Mesodermal cell (in vitro differentiated cells): ENCODE data around the gene PKN2. TPM values are rescaled to one million over a fixed set of nuclear protein-coding genes. Genes with fewer than 3 reads are reported as not detected.

Source experiments
- H3K27ac ChIP-seq: 2 replicates; pipeline ENCODE4 v1.7.0; 2013; ENCODE audit warnings: mild to moderate bottlenecking, low read depth, low read length, moderate library complexity; ENCODE audit not compliant: severe bottlenecking
- H3K36me3 ChIP-seq: 2 replicates; pipeline ENCODE4 v1.7.1; 2013; ENCODE audit warnings: mild to moderate bottlenecking, low read length, moderate library complexity; ENCODE audit not compliant: control insufficient read depth, insufficient read depth
- H3K4me1 ChIP-seq: one replicate; pipeline ENCODE4 v1.7.1; 2013; ENCODE audit warnings: mild to moderate bottlenecking, low read length; ENCODE audit not compliant: insufficient read depth, control insufficient read depth, poor library complexity, severe bottlenecking
- H3K4me3 ChIP-seq: 2 replicates; pipeline ENCODE4 v1.7.0; 2013; ENCODE audit warnings: low read length, control low read depth, mild to moderate bottlenecking; ENCODE audit not compliant: insufficient read depth, poor library complexity, severe bottlenecking; ENCODE audit errors: extremely low read depth
- H3K9me3 ChIP-seq: 2 replicates; pipeline ENCODE4 v1.7.1; 2013; ENCODE audit warnings: mild to moderate bottlenecking, low read length, moderate library complexity; ENCODE audit not compliant: control insufficient read depth
- WGBS, 2 experiments: methylation state at CpG; one replicate each; pipeline ENCODE4 v1.1.5; 2013; ENCODE audit warnings: missing lambda C conversion rate in 2 of 2; ENCODE audit not compliant: insufficient coverage in 2 of 2; 5-methylcytosine and 5-hydroxymethylcytosine counted together
- polyA plus RNA-seq, 2 experiments: library from polyadenylated mRNA; stranded (reverse); fragments of 50-300 nt; gene quantifications; one replicate each; pipeline ENCODE4 v1.2.3, GENCODE V29; 2013

PKN2 gene
- 43.8 TPM for polyA plus RNA-seq (2013, experiment 1 of 2)
- polyA plus RNA-seq (2013, experiment 2 of 2), result 55.8 TPM

- Histone ChIP-seq H3K36me3 (peaks cover 2% of the 10 kb centered on the region), H3K4me3 (peak within 1 kb of the TSS; percentile 99), H3K4me1 (no peaks in the 10 kb centered on the region), H3K9me3 (no peaks in the 10 kb centered on the region), H3K27ac (peak within 1 kb of the TSS; percentile 93)
- WGBS, 2 experiments, result 0 to 1% methylated on average over 49 to 51 of the region's 66 CpGs
Observed at GRCh38 chr1:88683541-88684481, at the start of gene PKN2. TSS of gene PKN2 (plus strand) at chr1:88684273. CDS start at chr1:88684581, 308 bp downstream.

- no peaks in the 10 kb centered on the region for H3K36me3 ChIP-seq
- peaks cover 5% of the 10 kb centered on the region for H3K9me3 ChIP-seq
- no peak overlapping the region for H3K4me3 ChIP-seq
- no peak overlapping the region for H3K27ac ChIP-seq
- H3K4me1 ChIP-seq, result no peaks in the 10 kb centered on the region
- no CpG with 5 or more reads among the region's 1 CpG for WGBS, 2 experiments
Observed at GRCh38 chr1:88634538-88634937, 49.5 kb upstream of the PKN2 start.

GRCh38 chr1:88640060-88640459 is 44.0 kb upstream of the PKN2 start:
- Histone ChIP-seq H3K9me3 (peaks cover 4% of the 10 kb centered on the region), H3K36me3 (no peaks in the 10 kb centered on the region), H3K4me1 (no peaks in the 10 kb centered on the region), H3K27ac (no peak overlapping the region), H3K4me3 (no peak overlapping the region)
- 86% methylated on average over 1 of the region's 1 CpG; no CpG with 5 or more reads in 1 of the 2 experiments for WGBS, 2 experiments

- no peaks in the 10 kb centered on the region for H3K36me3 ChIP-seq
- H3K27ac ChIP-seq, result no peak overlapping the region
- H3K9me3 ChIP-seq, result no peaks in the 10 kb centered on the region
- no peak overlapping the region for H3K4me3 ChIP-seq
- peaks cover 14% of the 10 kb centered on the region for H3K4me1 ChIP-seq
Observed at GRCh38 chr1:88645886-88646285, 38.2 kb upstream of the PKN2 start.

DNA sequence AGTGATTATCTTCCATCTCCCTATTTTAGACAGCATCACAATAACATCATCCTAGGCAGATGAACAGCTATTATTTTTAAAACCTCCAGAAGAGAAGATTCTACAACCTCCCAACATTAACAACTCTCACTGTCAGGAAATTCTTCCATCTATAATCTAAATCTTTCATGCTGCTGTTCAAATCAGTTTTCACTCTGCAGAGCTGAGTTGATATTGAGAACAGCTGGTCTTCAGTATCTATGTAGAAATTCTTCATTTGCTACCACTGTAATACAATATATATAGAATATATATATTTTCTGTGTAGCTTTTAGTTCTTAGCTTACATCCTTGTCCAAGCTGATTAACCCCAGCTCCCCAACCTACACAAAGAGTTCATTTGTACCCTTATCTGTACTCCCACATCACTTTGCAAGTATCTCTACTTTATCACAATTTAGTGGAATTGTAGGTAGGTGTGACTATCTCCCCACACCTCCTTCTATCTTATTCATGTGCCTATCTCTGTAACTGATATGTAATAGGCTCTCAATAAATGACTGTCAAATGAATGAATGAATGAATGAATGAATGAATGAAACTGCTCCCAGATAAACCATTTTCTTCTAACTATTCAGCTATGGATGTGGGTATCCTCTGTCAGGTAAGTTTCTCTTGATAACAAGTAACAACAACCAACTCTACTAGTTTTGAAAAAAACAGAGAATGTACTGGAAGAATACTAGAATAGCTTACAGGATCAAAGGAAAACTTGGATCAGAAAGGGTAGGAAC is 37.4 kb upstream of the PKN2 start:
- no peak overlapping the region for H3K27ac ChIP-seq
- H3K4me1 ChIP-seq, result peaks cover 14% of the 10 kb centered on the region
- H3K4me3 ChIP-seq, result no peak overlapping the region
- no peaks in the 10 kb centered on the region for H3K9me3 ChIP-seq
- H3K36me3 ChIP-seq, result no peaks in the 10 kb centered on the region

DNA sequence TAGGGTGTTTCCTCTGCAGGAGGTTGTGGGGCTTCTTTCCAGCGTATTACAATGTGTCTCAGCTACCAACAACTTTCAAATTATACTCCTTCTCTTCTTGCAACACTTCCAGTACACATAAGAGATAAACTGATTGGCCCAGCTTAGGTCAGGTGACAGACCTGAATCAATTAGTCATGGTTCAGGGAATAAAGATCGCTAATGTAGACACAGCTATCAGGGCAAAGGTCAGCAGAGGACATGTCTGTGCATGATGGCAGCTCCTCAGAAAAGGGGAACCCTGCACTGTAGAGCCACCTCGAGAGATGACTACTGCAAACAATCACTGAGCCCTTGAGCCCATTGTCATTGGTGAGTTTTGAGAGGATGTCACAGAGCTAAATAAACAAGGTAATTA is 36.8 kb upstream of the PKN2 start:
- Histone ChIP-seq H3K9me3 (no peaks in the 10 kb centered on the region), H3K27ac (no peak overlapping the region), H3K4me1 (peaks cover 14% of the 10 kb centered on the region), H3K4me3 (no peak overlapping the region), H3K36me3 (no peaks in the 10 kb centered on the region)
- 80 to 87% methylated on average over 1 to 2 of the region's 3 CpGs for WGBS, 2 experiments

GRCh38 chr1:88647749-88648415 is 36.2 kb upstream of the PKN2 start:
- no peaks in the 10 kb centered on the region for H3K36me3 ChIP-seq
- no peaks in the 10 kb centered on the region for H3K9me3 ChIP-seq
- no peak overlapping the region for H3K4me3 ChIP-seq
- H3K4me1 ChIP-seq, result peaks cover 14% of the 10 kb centered on the region
- 93% methylated on average over 3 of the region's 6 CpGs; no CpG with 5 or more reads in 1 of the 2 experiments for WGBS, 2 experiments
- H3K27ac ChIP-seq, result no peak overlapping the region

- 20 to 25% methylated on average over 2 of the region's 2 CpGs for WGBS, 2 experiments
- Histone ChIP-seq H3K27ac (no peak overlapping the region), H3K4me1 (peaks cover 14% of the 10 kb centered on the region), H3K9me3 (no peaks in the 10 kb centered on the region), H3K36me3 (no peaks in the 10 kb centered on the region), H3K4me3 (no peak overlapping the region)
Observed at GRCh38 chr1:88648706-88649105, 35.4 kb upstream of the PKN2 start.

GRCh38 chr1:88649932-88650331 is 34.1 kb upstream of the PKN2 start:
- Histone ChIP-seq H3K27ac (peak overlapping the region; percentile 60), H3K4me1 (peaks cover 14% of the 10 kb centered on the region), H3K4me3 (no peak overlapping the region), H3K36me3 (no peaks in the 10 kb centered on the region), H3K9me3 (no peaks in the 10 kb centered on the region)
- no CpG with 5 or more reads among the region's 1 CpG for WGBS, 2 experiments

DNA sequence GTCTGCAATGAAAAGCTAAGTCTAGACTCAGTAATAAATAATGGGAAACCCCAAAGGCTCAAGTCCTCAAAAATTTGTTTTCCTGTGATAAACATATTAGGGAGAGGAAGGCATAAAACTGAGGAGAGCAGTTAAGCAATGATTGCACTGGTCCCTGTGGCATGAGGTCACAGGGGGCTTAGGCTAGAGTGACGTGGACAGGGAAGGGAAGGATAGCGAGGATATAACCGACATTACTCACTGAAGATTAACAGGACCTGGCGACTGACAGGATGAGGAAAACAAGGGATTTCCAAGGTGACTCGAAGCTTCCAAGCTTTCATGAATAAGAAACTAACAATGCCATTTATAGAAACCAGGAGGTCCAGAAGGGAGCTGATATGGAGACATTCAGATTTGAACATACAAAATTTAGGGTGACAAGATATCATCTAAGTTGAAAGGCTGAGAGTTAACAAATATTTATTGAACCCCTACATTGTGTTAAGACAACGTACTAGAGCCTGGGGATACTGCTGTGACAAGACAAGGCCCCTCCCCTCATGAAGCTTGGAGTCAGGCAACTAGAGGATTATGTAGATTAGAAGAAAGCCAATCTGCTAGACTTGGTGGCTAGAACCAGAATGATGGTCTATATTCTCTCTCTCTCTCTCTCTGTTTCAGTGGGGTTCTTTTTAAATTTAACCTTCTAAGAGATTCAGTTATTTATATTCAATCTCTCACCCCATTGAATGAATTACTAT is 33.2 kb upstream of the PKN2 start:
- peak overlapping the region; percentile 60 for H3K27ac ChIP-seq
- no peak overlapping the region for H3K4me3 ChIP-seq
- no peaks in the 10 kb centered on the region for H3K9me3 ChIP-seq
- no peaks in the 10 kb centered on the region for H3K36me3 ChIP-seq
- H3K4me1 ChIP-seq, result peaks cover 14% of the 10 kb centered on the region
- 78 to 82% methylated on average over 5 to 6 of the region's 6 CpGs for WGBS, 2 experiments
